Ureter (tissue), 1 donor: ENCODE data around the gene PRR23C. TPM values are rescaled to one million over a fixed set of nuclear protein-coding genes. Genes with fewer than 3 reads are reported as not detected.
"Not testable (repeated sequence)": the region's sequence is repeated elsewhere in the genome, so short reads cannot be mapped to it uniquely, and the experiment has no call there.

Experiments used
- DNase-seq: peaks from one replicate; pipeline ENCODE4 v3.0.0-alpha.2; 2020; ENCODE audit warnings: low spot score
- total RNA-seq: library from RNA; stranded (reverse); gene quantifications from one replicate; pipeline ENCODE4 v1.2.4, GENCODE V29; 2023
- donor health status: DM: yes; HTN: yes; CAD: no.

The PRR23C gene
- not detected for total RNA-seq

- DNase-seq, result no peak
Measured at GRCh38 chr3:139044366-139045210, at the start of gene PRR23C. TSS of gene PRR23C (minus strand) at chr3:139044892. CDS start at chr3:139044620, 272 bp downstream.

GRCh38 chr3:139093840-139094239 is 49.1 kb upstream of the PRR23C start:
- no peak for DNase-seq

DNA sequence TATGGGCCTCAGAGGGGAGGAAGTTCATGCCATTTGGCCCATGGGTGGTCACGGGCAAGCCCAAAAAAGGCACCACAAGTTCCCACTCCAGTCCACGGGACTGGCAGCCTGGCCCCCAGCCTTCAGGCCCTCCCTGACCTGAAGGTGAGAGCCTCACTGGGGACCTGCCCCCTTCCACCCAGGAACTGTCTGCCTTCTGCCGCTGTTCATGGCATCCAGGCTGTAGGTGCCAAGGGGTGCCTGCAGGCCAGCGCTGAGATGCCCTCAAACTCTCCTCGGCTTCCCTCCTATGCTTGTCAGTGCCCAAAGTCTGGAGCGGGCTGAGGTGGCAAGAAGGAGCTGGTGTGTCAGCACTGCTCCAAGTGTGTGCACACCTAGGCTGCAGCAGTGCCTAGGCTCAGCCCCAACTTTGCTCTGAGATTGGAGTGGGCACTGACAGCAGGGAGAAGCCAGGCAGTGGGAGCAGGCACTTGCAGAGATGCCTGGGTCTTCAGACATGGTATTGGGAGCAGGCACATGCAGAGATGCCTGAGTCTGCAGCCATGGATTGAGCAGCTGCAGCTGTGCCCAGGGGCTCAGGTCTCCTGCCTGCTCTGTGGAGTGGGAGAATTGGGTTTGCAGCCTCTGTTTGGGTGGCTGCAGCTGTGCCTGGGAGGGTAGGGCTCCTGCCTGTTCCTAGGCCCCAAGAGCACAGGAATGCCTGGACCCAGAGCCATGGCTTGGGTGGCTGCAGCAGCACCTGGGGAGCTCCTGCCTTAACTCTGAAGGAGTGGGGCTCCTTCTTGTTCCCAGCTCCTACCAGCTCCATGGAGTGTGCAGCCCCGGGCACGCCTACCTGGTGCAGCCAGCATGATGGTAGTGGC is 44.0 kb upstream of the PRR23C start:
- DNase-seq, result no peak

DNA sequence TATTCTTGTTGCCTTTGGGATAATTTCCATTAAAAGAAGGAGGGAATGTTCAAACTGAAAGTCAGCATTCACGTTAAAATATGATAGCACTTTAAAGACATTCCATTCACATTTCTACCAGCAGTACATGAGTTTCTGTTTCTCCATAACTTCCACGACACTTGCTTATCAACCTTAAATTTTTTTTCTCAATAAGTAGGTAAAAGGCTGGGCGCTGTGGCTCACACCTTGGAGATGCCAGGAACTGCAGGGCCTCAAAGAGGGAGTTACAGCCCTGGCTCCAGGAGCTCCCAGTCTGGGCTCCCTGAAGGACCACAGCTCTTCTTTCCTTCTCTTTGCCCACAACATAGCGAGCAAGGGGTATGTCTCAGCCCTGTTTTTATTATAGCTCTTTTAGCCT is 42.9 kb upstream of the PRR23C start:
- no peak for DNase-seq

DNA sequence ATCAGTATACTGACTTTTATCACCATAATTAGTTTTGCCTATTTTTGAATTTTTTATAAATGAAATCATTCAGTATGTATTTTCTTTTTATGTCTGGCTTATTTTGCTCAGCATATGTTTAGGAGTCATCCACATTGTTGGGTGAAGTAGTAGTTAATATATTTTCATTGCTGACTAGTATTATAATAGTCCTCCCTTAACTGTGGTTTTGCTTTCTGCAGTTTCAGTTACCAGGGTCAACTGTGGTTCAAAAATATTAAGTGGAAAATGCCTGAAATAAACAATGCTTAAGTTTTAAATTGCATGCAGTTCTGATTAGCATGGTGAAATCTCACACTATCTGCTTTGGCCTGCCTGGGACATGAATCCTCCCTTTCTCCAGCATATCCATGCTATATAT is 39.5 kb upstream of the PRR23C start:
- no peak for DNase-seq

- DNase-seq, result no peak
Measured at GRCh38 chr3:139074565-139075115, 29.9 kb upstream of the PRR23C start.

GRCh38 chr3:139062918-139063317 is 18.2 kb upstream of the PRR23C start:
- no peak for DNase-seq

DNA sequence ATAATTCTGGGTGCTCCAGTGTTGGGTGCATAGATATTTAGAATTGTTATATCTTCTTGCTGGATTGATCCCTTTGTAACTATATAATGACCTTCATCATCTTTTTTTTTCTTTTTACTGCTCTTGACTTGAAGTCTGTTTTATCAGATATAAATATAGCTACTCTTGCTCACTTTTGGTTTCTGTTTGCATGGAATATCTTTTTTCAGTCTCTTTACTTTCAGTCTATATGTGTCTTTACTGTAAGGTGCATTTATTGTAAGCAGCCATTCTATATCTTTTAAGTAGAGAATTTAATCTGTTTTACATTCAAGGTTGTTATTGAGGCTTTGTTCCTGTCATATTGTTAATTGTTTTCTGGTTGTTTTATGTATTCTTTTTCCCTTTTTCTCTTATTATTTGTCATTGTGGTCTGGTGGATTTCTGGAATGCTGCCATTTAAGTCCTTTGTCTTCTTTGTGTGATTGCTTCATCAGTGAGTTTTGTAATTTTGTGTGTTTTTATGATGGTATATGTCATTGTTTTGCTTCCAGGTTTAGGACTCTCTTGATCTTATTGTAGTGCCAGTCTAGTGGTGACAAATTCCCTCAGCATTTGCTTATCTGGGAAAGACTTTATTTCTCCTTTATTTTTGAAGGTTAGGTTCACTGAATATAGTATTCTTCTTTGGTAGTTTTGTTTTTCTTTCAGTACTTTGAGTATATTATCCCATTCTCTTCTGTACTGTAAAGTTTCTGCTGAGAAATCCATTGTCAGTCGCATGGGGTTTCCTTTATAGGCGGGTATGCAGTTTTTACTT is 8.3 kb upstream of the PRR23C start:
- no peak for DNase-seq

DNA sequence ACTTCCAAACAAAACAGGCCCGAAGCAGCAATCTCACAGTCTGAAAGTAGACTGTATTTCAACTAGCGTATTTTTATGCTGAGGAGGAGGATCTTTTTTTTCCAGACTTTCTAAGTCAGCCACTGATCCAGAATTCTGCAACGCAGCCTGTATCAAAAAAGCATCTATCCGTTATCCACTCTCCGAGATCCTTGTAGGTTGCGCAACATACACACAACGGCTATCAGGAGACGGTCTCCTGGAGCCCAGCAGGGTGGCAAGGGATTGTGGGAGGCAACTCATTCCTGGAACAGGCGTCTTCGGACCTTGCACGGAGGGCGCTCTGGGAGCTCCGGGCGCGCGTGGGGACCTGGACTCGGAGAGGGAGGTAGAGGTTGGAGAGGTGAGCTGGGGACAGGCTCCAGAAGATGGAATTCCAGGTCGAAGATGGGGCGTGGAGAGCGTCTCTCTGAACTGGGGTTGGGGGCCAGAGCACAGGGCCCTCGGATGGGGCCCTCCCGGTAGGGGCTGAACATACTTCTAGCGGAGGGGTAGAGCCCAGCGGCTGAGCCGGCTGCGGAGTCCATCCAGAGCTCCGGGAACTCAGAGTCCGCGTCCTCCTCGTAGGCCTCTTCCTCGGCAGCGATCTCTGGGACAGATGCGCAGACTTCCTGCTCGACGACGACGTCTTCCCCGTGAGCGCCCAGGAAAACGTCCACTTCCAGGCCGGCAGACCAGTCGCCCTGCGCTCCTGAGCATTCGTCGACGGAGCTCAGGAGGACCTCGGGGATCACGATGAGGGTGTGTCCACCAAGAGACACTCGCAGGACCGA is 932 bp downstream of the PRR23C start:
- no peak for DNase-seq

GRCh38 chr3:139037478-139037877 is 7.2 kb downstream of the PRR23C start:
- no peak for DNase-seq

GRCh38 chr3:139032326-139033002 is 12.2 kb downstream of the PRR23C start:
- DNase-seq, result no peak

DNA sequence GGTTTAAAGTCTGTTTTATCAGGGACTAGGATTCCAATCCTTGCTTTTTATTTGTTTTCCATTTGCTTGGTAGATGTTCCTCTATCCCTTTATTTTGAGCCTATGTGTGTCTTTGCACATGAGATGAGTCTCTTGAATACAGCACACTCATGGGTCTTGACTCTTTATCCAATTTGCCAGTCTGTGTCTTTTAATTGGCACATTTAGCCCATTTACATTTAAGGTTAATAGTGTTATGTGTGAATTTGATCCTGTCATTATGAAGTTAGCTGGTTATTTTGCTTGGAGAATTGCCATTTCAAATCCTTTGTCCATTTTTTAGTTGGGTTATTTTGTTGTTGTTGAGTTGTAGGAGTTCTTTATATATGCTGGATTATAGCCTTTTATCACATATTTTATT is 14.1 kb downstream of the PRR23C start:
- DNase-seq, result not testable (repeated sequence)

DNA sequence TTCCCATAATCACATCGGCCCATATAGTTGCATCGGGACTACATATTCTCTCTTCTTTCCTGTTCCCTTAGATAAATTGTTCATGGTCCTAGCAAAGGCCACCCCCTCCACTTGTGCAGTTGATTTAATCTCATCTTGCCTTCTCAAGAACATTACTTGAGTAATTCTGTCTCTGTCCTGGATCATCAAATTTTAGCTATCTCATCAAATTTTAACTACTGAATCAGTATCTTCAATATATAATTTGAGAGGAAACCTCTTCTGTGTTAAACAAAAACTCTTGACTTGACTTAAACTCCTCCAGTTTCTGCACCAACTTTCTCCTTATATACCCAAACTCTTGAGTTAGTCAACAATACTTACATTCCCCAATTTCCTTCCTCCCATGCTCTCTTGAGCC is 19.7 kb downstream of the PRR23C start:
- no peak for DNase-seq

DNA sequence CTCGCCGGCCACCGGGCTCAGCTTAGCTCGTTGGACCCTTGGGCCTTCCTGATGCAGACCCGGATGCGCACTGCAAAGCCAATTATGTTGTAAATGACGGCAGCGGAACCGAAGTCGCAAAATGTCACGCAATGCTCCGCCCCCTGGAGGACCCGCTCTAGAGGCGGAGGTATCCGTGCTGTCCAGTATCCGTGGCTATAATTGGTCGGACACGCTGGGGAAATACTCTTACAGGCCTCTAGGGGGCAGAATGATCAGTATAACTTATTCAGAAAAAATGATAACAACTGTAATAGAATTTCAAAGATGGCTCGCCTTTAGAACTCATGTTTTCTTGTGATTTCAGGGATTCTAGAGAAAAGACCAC is 23.8 kb downstream of the PRR23C start, which contains the start of gene PRR23B:
TSS of gene PRR23B (minus strand) at position 59 of the 367 bp plus-strand sequence. CDS start 265 bp downstream, outside the sequence.
- no peak for DNase-seq

- no peak for DNase-seq
Measured at GRCh38 chr3:139020036-139020867, 24.4 kb downstream of the PRR23C start.

GRCh38 chr3:139016430-139017048 is 28.2 kb downstream of the PRR23C start:
- no peak for DNase-seq

DNA sequence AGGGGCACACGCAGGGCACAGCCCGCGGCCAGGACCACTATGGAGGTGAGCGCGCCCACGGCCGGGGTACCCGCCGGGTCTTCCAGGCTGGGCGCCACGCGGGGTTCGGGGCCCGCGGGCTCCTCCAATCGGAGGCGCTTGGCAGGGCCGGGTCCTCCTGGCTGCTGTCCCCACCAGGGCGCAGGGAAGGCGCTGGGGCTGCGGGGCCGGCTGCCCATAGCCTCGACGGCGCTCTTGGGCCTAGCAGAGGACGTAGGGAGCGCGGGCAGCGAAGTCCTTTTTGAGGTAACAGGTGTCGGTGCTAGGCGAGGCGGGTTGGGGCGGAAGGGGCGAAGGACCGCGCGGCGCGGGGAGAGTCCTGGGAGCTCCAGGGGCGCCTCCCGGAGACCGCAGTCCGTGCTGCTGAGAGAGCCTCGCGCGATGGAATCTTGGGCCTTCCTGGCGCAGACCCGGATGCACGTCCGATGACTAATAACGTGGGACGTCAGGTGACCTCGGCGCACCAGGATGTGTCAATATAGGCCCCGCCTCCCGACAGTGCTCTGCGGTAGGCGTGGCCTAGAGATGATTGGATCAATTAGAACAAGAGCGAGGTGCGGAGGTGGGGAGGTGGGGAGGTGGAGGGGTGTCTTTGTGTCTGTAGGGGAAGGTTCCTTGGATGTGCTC is 38.5 kb downstream of the PRR23C start, which contains the start of gene PRR23A:
TSS of gene PRR23A (minus strand) at position 218 of the 666 bp plus-strand sequence. CDS start at position 218, 0 bp downstream.
- DNase-seq, result no peak
